Left ventricle myocardium inferior (tissue), 1 donor: ENCODE measurements around the gene GNB1L. TPM values are rescaled to one million over a fixed set of nuclear protein-coding genes. Genes with fewer than 3 reads are reported as not detected.
A peak's percentile ranks its signal among the peaks of the same experiment; 100 is the strongest.

Experiments
- DNase-seq: peaks from one replicate; pipeline ENCODE4 v3.0.0-alpha.2; 2020
- H3K27ac ChIP-seq: fragments of 200-600 bp; replicated peaks from 2 replicates; pipeline ENCODE4 v1.8.0; 2021
- H3K27me3 ChIP-seq: fragments of 200-600 bp; 2 replicates; pipeline ENCODE4 v1.8.0; 2021; ENCODE audit warnings: low read depth
- H3K36me3 ChIP-seq: fragments of 200-600 bp; 2 replicates; pipeline ENCODE4 v1.8.0; 2021
- H3K4me1 ChIP-seq: fragments of 200-600 bp; 2 replicates; pipeline ENCODE4 v1.8.0; 2021
- H3K4me3 ChIP-seq: fragments of 200-600 bp; 2 replicates; pipeline ENCODE4 v1.8.0; 2021; ENCODE audit warnings: mild to moderate bottlenecking, moderate library complexity
- H3K9me3 ChIP-seq: fragments of 200-600 bp; replicated peaks from 2 replicates; pipeline ENCODE4 v1.8.0; 2021
- CTCF ChIP-seq: fragments of 200-600 bp; IDR thresholded peaks from 2 replicates; pipeline ENCODE4 v1.8.0; 2021; ENCODE audit warnings: antibody characterized with exemption, mild to moderate bottlenecking, borderline replicate concordance
- intact Hi-C: fragments of 100-400 bp; cut with micrococcal nuclease; formaldehyde crosslinking; loops from one replicate; pipeline ENCODE4 v1.11.0; 2022
- total RNA-seq: library from RNA; stranded (reverse); fragmentation: NEBNext Ultra II Directional; extraction: Animal tissue kit (Norgen Biotek cat#: 25700); gene quantifications from one replicate; pipeline ENCODE4 v1.2.1, GENCODE V29; 2021
- donor health status: DM: no; HTN: yes; CAD: no; lungs with severe emphysema.

Gene GNB1L
- total RNA-seq, 1 donor from 2014 or later, result 2.9 TPM

GRCh38 chr22:19759427-19760057, 95.1 kb downstream of the GNB1L start:
- peaks cover 94% of the 10 kb centered on the region for H3K27me3 ChIP-seq
- no peak overlapping the region for H3K27ac ChIP-seq
- peak overlapping the region; percentile 37 for H3K4me3 ChIP-seq
- no peaks in the 10 kb centered on the region for H3K36me3 ChIP-seq
- no peak for DNase-seq
- H3K4me1 ChIP-seq, result peaks cover 42% of the 10 kb centered on the region
- no peaks in the 10 kb centered on the region for H3K9me3 ChIP-seq
- no peak for TF ChIP-seq CTCF
- intact Hi-C loops, result no loop called here

- no peak for DNase-seq
- Histone ChIP-seq H3K36me3 (no peaks in the 10 kb centered on the region), H3K27ac (no peak overlapping the region), H3K9me3 (no peaks in the 10 kb centered on the region), H3K4me1 (peaks cover 42% of the 10 kb centered on the region), H3K4me3 (peak overlapping the region; percentile 37), H3K27me3 (peaks cover 94% of the 10 kb centered on the region)
- no peak for TF ChIP-seq CTCF
- intact Hi-C loops, result no loop called here
Observed at GRCh38 chr22:19758896-19759426, 95.7 kb downstream of the GNB1L start.

GRCh38 chr22:19757985-19758895, 96.4 kb downstream of the GNB1L start:
- H3K27me3 ChIP-seq, result peaks cover 94% of the 10 kb centered on the region
- H3K9me3 ChIP-seq, result no peaks in the 10 kb centered on the region
- no peak overlapping the region for H3K4me3 ChIP-seq

GRCh38 chr22:19757140-19757984, 97.3 kb downstream of the GNB1L start:
- DNase-seq, result no peak
- peaks cover 42% of the 10 kb centered on the region for H3K4me1 ChIP-seq
- H3K4me3 ChIP-seq, result peak overlapping the region; percentile 50
- TF ChIP-seq CTCF, result no peak
- H3K27me3 ChIP-seq, result peaks cover 94% of the 10 kb centered on the region
- H3K36me3 ChIP-seq, result no peaks in the 10 kb centered on the region
- no peaks in the 10 kb centered on the region for H3K9me3 ChIP-seq
- H3K27ac ChIP-seq, result no peak overlapping the region
- intact Hi-C loops, result no loop called here

More at GRCh38 chr22:19757985-19758895, 96.4 kb downstream of the GNB1L start:
- no peak for TF ChIP-seq CTCF
- Histone ChIP-seq H3K27ac (no peak overlapping the region), H3K4me1 (peaks cover 42% of the 10 kb centered on the region), H3K36me3 (no peaks in the 10 kb centered on the region)
- DNase-seq, result no peak
- intact Hi-C loops, result no loop called here
